ENCODE data around the gene DMRTB1. TPM values are rescaled to one million over a fixed set of nuclear protein-coding genes. Genes with fewer than 3 reads are reported as not detected.
A peak's percentile ranks its signal among the peaks of the same experiment; 100 is the strongest.

DMRTB1 gene
- total and polyA plus RNA-seq, 9 of the 15 experiments (the other 6 are each of a cell fraction or from before 2014, with no cell fraction given) = 0.06 to 0.35 (median 0.13) TPM; not detected in 3

- H3K36me3 ChIP-seq (ENCODE audit: control insufficient read depth, insufficient read depth, low read length) = no peaks in the 10 kb centered on the region
- H3K9me3 ChIP-seq (replicated peaks; ENCODE audit: control insufficient read depth, insufficient read depth, low read depth, low read length) = no peaks in the 10 kb centered on the region
- peaks cover 8% of the 10 kb centered on the region for H4K20me1 ChIP-seq (replicated peaks; ENCODE audit: control insufficient read depth, insufficient read depth, low read length)
- WGBS (ENCODE audit: insufficient coverage, low coverage, missing lambda C conversion rate) = 2% methylated on average over 13 of the region's 13 CpGs
- no TSS peak for BruUV-seq (replicated peaks)
- no peak overlapping the region for H3K4me2 ChIP-seq (ENCODE audit: insufficient read depth, low read length)
- peaks cover 4% of the 10 kb centered on the region for H3K9me1 ChIP-seq (ENCODE audit: control insufficient read depth, insufficient read depth, low read length)
- intact Hi-C loops (cut with micrococcal nuclease) (no loop called here), in situ Hi-C loops (cut with MboI) (no loop called here)
- no peak overlapping the region for H3K27ac ChIP-seq (ENCODE audit: extremely low read depth, low read depth, low read length)
- H3K4me3 ChIP-seq = no peak overlapping the region
- FAIRE-seq (no peak), ATAC-seq (no peak), DNase-seq (ENCODE audit: extremely low read depth in 1 of 4, low spot score in 3 of 4) (peak in 1 of 4 experiments; percentile 34)
- ChIA-PET CTCF (ENCODE audit: low intra/inter-chr PET ratio) (no interaction called here), POLR2A (interaction anchor here (0.6 to 1.7 kb wide), 3 partner anchors 10 to 20 kb away, joined by 3 to 4 read pairs (median 4); no protein-coding TSS in a partner anchor)
- TF ChIP-seq RREB1 (CRISPR knock-in tag; IDR thresholded peaks at IDR 0.05) (no peak), E2F1 (CRISPR knock-in tag; IDR thresholded peaks at IDR 0.05) (no peak), ZNF778 (CRISPR knock-in tag; IDR thresholded peaks at IDR 0.05) (no peak), GABPB1 (CRISPR knock-in tag; IDR thresholded peaks at IDR 0.05) (no peak)
- H3K9ac ChIP-seq (ENCODE audit: insufficient read depth in 1 of 2, low read depth in 2 of 2, low read length in 2 of 2) = no peak overlapping the region; a peak in 1 of 4 replicates
- H2AFZ ChIP-seq (ENCODE audit: low read depth, low read length) = no peak overlapping the region
- H3K79me2 ChIP-seq (ENCODE audit: control insufficient read depth, insufficient read depth, low read length) = no peaks in the 10 kb centered on the region
- H3K4me1 ChIP-seq (replicated peaks in 1 of 2; ENCODE audit: control insufficient read depth in 2 of 2, insufficient read depth in 2 of 2, low read length in 2 of 2) = peaks cover 0 to 18% of the 10 kb centered on the region in 2 experiments; a peak in 1 of 5 replicates
- H3K27me3 ChIP-seq (ENCODE audit: control insufficient read depth in 2 of 2, insufficient read depth in 2 of 2, low read length in 2 of 2) = peaks cover 55 to 87% of the 10 kb centered on the region in 2 experiments
Measured at GRCh38 chr1:53507116-53507820, 48.1 kb downstream of the DMRTB1 start.

Measured in K562 (cell line).